Smooth muscle cell (in vitro differentiated cells): ENCODE measurements around the gene CD302. TPM values are rescaled to one million over a fixed set of nuclear protein-coding genes. Genes with fewer than 3 reads are reported as not detected.

Source experiments
- DNase-seq: peaks from one replicate; lab custom pipeline; 2025; ENCODE audit not compliant: unreplicated experiment; lab: John Stamatoyannopoulos, UW
- H2AFZ ChIP-seq: fragments of 200-600 bp; sonication (generic); 2 replicates; pipeline ENCODE4 v1.6.0; 2016; ENCODE audit warnings: antibody characterized with exemption, low read depth, mild to moderate bottlenecking
- H3F3A ChIP-seq: fragments of 200-600 bp; sonication (generic); 2 replicates; pipeline ENCODE4 v1.6.0; 2017; ENCODE audit warnings: antibody characterized with exemption, low read depth
- H3K27ac ChIP-seq: fragments of 200-600 bp; sonication (generic); 2 replicates; pipeline ENCODE4 v1.5.1; 2016; ENCODE audit warnings: low read depth, mild to moderate bottlenecking
- H3K27me3 ChIP-seq: fragments of 200-600 bp; sonication (generic); 2 replicates; pipeline ENCODE4 v1.6.1; 2016; ENCODE audit warnings: low read depth, mild to moderate bottlenecking
- H3K36me3 ChIP-seq: fragments of 200-600 bp; sonication (generic); 2 replicates; pipeline ENCODE4 v1.5.1; 2016; ENCODE audit warnings: low read depth
- H3K4me1 ChIP-seq: fragments of 200-600 bp; sonication (generic); 2 replicates; pipeline ENCODE4 v1.5.1; 2016; ENCODE audit warnings: low read depth
- H3K4me2 ChIP-seq: fragments of 200-600 bp; sonication (generic); 2 replicates; pipeline ENCODE4 v1.6.0; 2016; ENCODE audit warnings: mild to moderate bottlenecking
- H3K4me3 ChIP-seq: fragments of 200-600 bp; sonication (generic); 2 replicates; pipeline ENCODE4 v1.5.1; 2016; ENCODE audit warnings: mild to moderate bottlenecking
- H3K79me2 ChIP-seq: fragments of 200-600 bp; sonication (generic); 2 replicates; pipeline ENCODE4 v1.6.0; 2016; ENCODE audit warnings: low read depth, mild to moderate bottlenecking
- H3K9ac ChIP-seq: fragments of 200-600 bp; sonication (generic); 2 replicates; pipeline ENCODE4 v1.6.0; 2016; ENCODE audit warnings: low read depth
- H3K9me3 ChIP-seq: fragments of 200-600 bp; sonication (generic); replicated peaks from 2 replicates; pipeline ENCODE4 v1.5.1; 2016; ENCODE audit warnings: low read depth
- H4K20me1 ChIP-seq: fragments of 200-600 bp; sonication (generic); 2 replicates; pipeline ENCODE4 v1.6.0; 2016; ENCODE audit warnings: low read depth
- CTCF ChIP-seq: fragments of 200-600 bp; sonication (generic); IDR thresholded peaks from 2 replicates; pipeline ENCODE4 v1.5.1; 2017; ENCODE audit warnings: borderline replicate concordance, mild to moderate bottlenecking, antibody characterized with exemption; ENCODE audit not compliant: insufficient read depth, poor library complexity, severe bottlenecking
- WGBS: methylation state at CpG from one replicate; pipeline ENCODE4 v1.1.7; 2016; ENCODE audit warnings: low lambda C conversion rate; 5-methylcytosine and 5-hydroxymethylcytosine counted together
- polyA plus RNA-seq: library from polyadenylated mRNA; unstranded; fragments of >200 nt; fragmentation: Nextera tagmentation; extraction: Ambion mirVana; gene quantifications from 2 replicates; pipeline ENCODE4 v1.2.1, GENCODE V29; 2016
- total RNA-seq: library from RNA; depleted of rRNA; stranded (reverse); fragments of >200 nt; gene quantifications from 2 replicates; pipeline ENCODE4 v1.2.3, GENCODE V29; 2014

CD302 gene
- total and polyA plus RNA-seq, 2 experiments from 2014 or later = 1.00 to 2.2 TPM

GRCh38 chr2:159720676-159721075 lies 77.3 kb downstream of the CD302 start:
- WGBS = 94% methylated on average over 10 of the region's 10 CpGs
- H4K20me1 ChIP-seq = peaks cover 100% of the 10 kb centered on the region

More at GRCh38 chr2:159720676-159721075, 77.3 kb downstream of the CD302 start:
- Histone ChIP-seq H3K9ac (no peak overlapping the region), H3K36me3 (peaks cover 17% of the 10 kb centered on the region), H3K79me2 (peaks cover 100% of the 10 kb centered on the region), H3K9me3 (no peaks in the 10 kb centered on the region), H3F3A (no peaks in the 10 kb centered on the region), H2AFZ (no peak overlapping the region), H3K27me3 (no peaks in the 10 kb centered on the region), H3K4me1 (peaks cover 6% of the 10 kb centered on the region), H3K4me3 (no peak overlapping the region), H3K4me2 (no peak overlapping the region), H3K27ac (peak overlapping the region; percentile 23)
- no peak for TF ChIP-seq CTCF
- DNase-seq = no peak

Other genes starting within 250 kb of the CD302 start
- gene BAZ2B, start 181.7 kb downstream of the CD302 start, total RNA-seq = 58.5 and 81.3 TPM in 2 replicates
- 27.7 and 40.9 TPM in 2 replicates for gene BAZ2B, start 181.7 kb downstream of the CD302 start, polyA plus RNA-seq
- gene MARCHF7, start 85.7 kb downstream of the CD302 start, total RNA-seq = 235 and 280 TPM in 2 replicates
- 97.1 and 110 TPM in 2 replicates for gene MARCHF7, start 85.7 kb downstream of the CD302 start, polyA plus RNA-seq
- not detected in 2 replicates for gene LY75, start 106.5 kb upstream of the CD302 start, total RNA-seq
- 0.06 and 0.48 TPM in 2 replicates for gene LY75, start 106.5 kb upstream of the CD302 start, polyA plus RNA-seq